ENCODE measurements around the gene NFATC2.
"Not testable (repeated sequence)": the region's sequence is repeated elsewhere in the genome, so short reads cannot be mapped to it uniquely, and the experiment has no call there.

The NFATC2 gene

GRCh38 chr20:51541189-51542032 lies 1.1 kb downstream of the NFATC2 start:
- DNase-seq (ENCODE audit: extremely low read depth in 1 of 2, low read depth in 1 of 2), result peak; percentile 74 to 88

GRCh38 chr20:51540580-51540979 lies 1.9 kb downstream of the NFATC2 start:
- no peak for DNase-seq (ENCODE audit: extremely low read depth in 1 of 2, low read depth in 1 of 2)

- not testable (repeated sequence) for DNase-seq (ENCODE audit: extremely low read depth in 1 of 2, low read depth in 1 of 2)
These were observed 2.4 kb downstream of the NFATC2 start for GRCh38 chr20:51540074-51540473.

GRCh38 chr20:51536116-51537069 lies 6.1 kb downstream of the NFATC2 start:
- DNase-seq (ENCODE audit: extremely low read depth in 1 of 2, low read depth in 1 of 2), result no peak

GRCh38 chr20:51535674-51536073 lies 6.8 kb downstream of the NFATC2 start:
- DNase-seq (ENCODE audit: extremely low read depth in 1 of 2, low read depth in 1 of 2), result no peak

GRCh38 chr20:51535075-51535386 lies 7.5 kb downstream of the NFATC2 start:
- DNase-seq (ENCODE audit: extremely low read depth in 1 of 2, low read depth in 1 of 2), result no peak

GRCh38 chr20:51533291-51534172 lies 9.0 kb downstream of the NFATC2 start:
- DNase-seq (ENCODE audit: extremely low read depth in 1 of 2, low read depth in 1 of 2), result no peak

- DNase-seq (ENCODE audit: extremely low read depth in 1 of 2, low read depth in 1 of 2), result no peak
These were observed 9.8 kb downstream of the NFATC2 start for GRCh38 chr20:51532577-51533191.

GRCh38 chr20:51531712-51532456 lies 10.6 kb downstream of the NFATC2 start:
- DNase-seq (ENCODE audit: extremely low read depth in 1 of 2, low read depth in 1 of 2), result no peak

- peak; percentile 66 to 84 for DNase-seq (ENCODE audit: extremely low read depth in 1 of 2, low read depth in 1 of 2)
These were observed 11.3 kb downstream of the NFATC2 start for GRCh38 chr20:51531141-51531710.

- DNase-seq (ENCODE audit: extremely low read depth in 1 of 2, low read depth in 1 of 2), result peak; percentile 44 to 82
These were observed 12.8 kb downstream of the NFATC2 start for GRCh38 chr20:51529758-51530157.

GRCh38 chr20:51529081-51529681 lies 13.3 kb downstream of the NFATC2 start:
- peak in 1 of 2 donors; percentile 71 for DNase-seq (ENCODE audit: extremely low read depth in 1 of 2, low read depth in 1 of 2)

GRCh38 chr20:51528263-51529027 lies 14.1 kb downstream of the NFATC2 start:
- DNase-seq (ENCODE audit: extremely low read depth in 1 of 2, low read depth in 1 of 2), result no peak

GRCh38 chr20:51526754-51527153 lies 15.8 kb downstream of the NFATC2 start:
- no peak for DNase-seq (ENCODE audit: extremely low read depth in 1 of 2, low read depth in 1 of 2)

GRCh38 chr20:51526106-51526470 lies 16.4 kb downstream of the NFATC2 start:
- DNase-seq (ENCODE audit: extremely low read depth in 1 of 2, low read depth in 1 of 2), result no peak

GRCh38 chr20:51525241-51526105 lies 17.0 kb downstream of the NFATC2 start:
- peak in 1 of 2 donors; percentile 30 for DNase-seq (ENCODE audit: extremely low read depth in 1 of 2, low read depth in 1 of 2)

GRCh38 chr20:51523276-51524013 lies 19.1 kb downstream of the NFATC2 start:
- DNase-seq (ENCODE audit: extremely low read depth in 1 of 2, low read depth in 1 of 2), result no peak
